Endodermal cell (in vitro differentiated cells): ENCODE data around the gene MNDA. TPM values are rescaled to one million over a fixed set of nuclear protein-coding genes. Genes with fewer than 3 reads are reported as not detected.

Experiments
- DNase-seq: peaks from one replicate; pipeline ENCODE4 v3.0.0-alpha.2; 2017
- H3K27ac ChIP-seq: 2 replicates; pipeline ENCODE4 v1.5.1; 2013; ENCODE audit warnings: mild to moderate bottlenecking, low read depth, low read length, moderate library complexity
- H3K27me3 ChIP-seq: 2 replicates; pipeline ENCODE4 v1.6.1; 2013; ENCODE audit warnings: mild to moderate bottlenecking, low read length, moderate library complexity; ENCODE audit not compliant: insufficient read depth, control insufficient read depth, poor library complexity, severe bottlenecking
- H3K36me3 ChIP-seq: 2 replicates; pipeline ENCODE4 v1.7.0; 2013; ENCODE audit warnings: mild to moderate bottlenecking, low read length, moderate library complexity; ENCODE audit not compliant: control insufficient read depth, insufficient read depth
- H3K4me1 ChIP-seq: one replicate; pipeline ENCODE4 v1.7.0; 2013; ENCODE audit warnings: low read length; ENCODE audit not compliant: control insufficient read depth, insufficient read depth
- H3K4me3 ChIP-seq: 2 replicates; pipeline ENCODE4 v1.5.1; 2013; ENCODE audit warnings: mild to moderate bottlenecking, low read length, moderate library complexity
- H3K9ac ChIP-seq: 2 replicates; pipeline ENCODE4 v1.6.1; 2013; ENCODE audit warnings: mild to moderate bottlenecking, low read length, moderate library complexity; ENCODE audit not compliant: poor library complexity, severe bottlenecking; ENCODE audit errors: extremely low read depth
- H3K9me3 ChIP-seq: 2 replicates; pipeline ENCODE4 v1.6.1; 2013; ENCODE audit warnings: mild to moderate bottlenecking, low read length, moderate library complexity; ENCODE audit not compliant: control insufficient read depth
- H3K27ac Mint-ChIP-seq: 2 replicates; pipeline ENCODE4 v1.8.0; 2020; ENCODE audit warnings: mixed read lengths
- H3K27me3 Mint-ChIP-seq: 2 replicates; pipeline ENCODE4 v1.8.0; 2021; ENCODE audit warnings: mild to moderate bottlenecking, mixed read lengths; ENCODE audit not compliant: insufficient read depth
- H3K36me3 Mint-ChIP-seq: 2 replicates; pipeline ENCODE4 v1.8.0; 2020; ENCODE audit warnings: low read depth, mixed read lengths
- H3K4me1 Mint-ChIP-seq: 2 replicates; pipeline ENCODE4 v1.8.0; 2020; ENCODE audit warnings: mixed read lengths
- H3K4me3 Mint-ChIP-seq: 2 replicates; pipeline ENCODE4 v1.8.0; 2020; ENCODE audit warnings: mild to moderate bottlenecking, moderate library complexity, mixed read lengths
- H3K9me3 Mint-ChIP-seq: 2 replicates; pipeline ENCODE4 v1.8.0; 2020; ENCODE audit warnings: mild to moderate bottlenecking, mixed read lengths
- CTCF ChIP-seq: fragments of 200-600 bp; sonication (generic); conservative IDR thresholded peaks from 2 replicates; pipeline ENCODE4 v1.5.0; 2021; ENCODE audit warnings: antibody characterized with exemption, mild to moderate bottlenecking
- WGBS, 2 experiments: methylation state at CpG; one replicate each; pipeline versions ENCODE4 v1.1.5 to v1.1.7; 2013; ENCODE audit warnings: missing lambda C conversion rate in 2 of 2, mixed read lengths in 1 of 2; ENCODE audit not compliant: insufficient coverage in 1 of 2, insufficient read length in 1 of 2; 5-methylcytosine and 5-hydroxymethylcytosine counted together
- total RNA-seq, 2 donors: library from RNA; stranded (reverse); fragmentation: NEBNext Ultra II Directional in 1 of 2; extraction: Animal tissue kit (Norgen Biotek cat#: 25700) in 1 of 2; gene quantifications; 2 replicates in 1 of 2; 3 replicates in 1 of 2; pipeline ENCODE4 v1.2.1, GENCODE V29; 2021

MNDA gene
- total RNA-seq, 2 donors from 2014 or later = not detected

DNA sequence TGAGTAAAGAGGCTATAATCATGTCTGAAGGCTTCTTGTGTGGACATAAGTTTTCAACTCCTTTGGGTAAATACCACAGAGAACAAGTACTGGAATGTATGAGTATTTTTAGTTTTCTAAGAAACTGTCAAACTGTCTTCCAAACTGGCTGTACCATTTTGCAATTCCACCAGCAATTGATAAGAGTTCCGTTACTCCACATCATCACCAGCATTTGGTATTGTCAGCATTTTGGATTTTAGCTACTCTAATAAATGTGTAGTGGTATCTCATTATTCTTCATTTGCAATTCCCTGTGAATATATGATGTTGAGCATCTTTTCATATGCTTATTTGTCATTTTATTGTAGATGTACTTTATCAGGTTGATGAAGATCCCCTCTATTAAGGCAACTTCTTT is 9.4 kb upstream of the MNDA start:
- no peak overlapping the region for H3K27ac ChIP-seq
- H3K4me1 ChIP-seq = no peaks in the 10 kb centered on the region
- H3K36me3 ChIP-seq = no peaks in the 10 kb centered on the region
- 100% methylated on average over 1 of the region's 1 CpG for WGBS, 2 experiments
- H3K9me3 Mint-ChIP-seq = peaks cover 6% of the 10 kb centered on the region
- H3K9me3 ChIP-seq = peaks cover 3% of the 10 kb centered on the region
- no peaks in the 10 kb centered on the region for H3K4me1 Mint-ChIP-seq
- no peak overlapping the region for H3K9ac ChIP-seq
- H3K4me3 ChIP-seq = no peak overlapping the region
- peaks cover 2% of the 10 kb centered on the region for H3K36me3 Mint-ChIP-seq
- no peak overlapping the region for H3K4me3 Mint-ChIP-seq
- H3K27me3 Mint-ChIP-seq = no peaks in the 10 kb centered on the region
- TF ChIP-seq CTCF = no peak
- H3K27me3 ChIP-seq = no peaks in the 10 kb centered on the region
- DNase-seq = no peak
- no peak overlapping the region for H3K27ac Mint-ChIP-seq

DNA sequence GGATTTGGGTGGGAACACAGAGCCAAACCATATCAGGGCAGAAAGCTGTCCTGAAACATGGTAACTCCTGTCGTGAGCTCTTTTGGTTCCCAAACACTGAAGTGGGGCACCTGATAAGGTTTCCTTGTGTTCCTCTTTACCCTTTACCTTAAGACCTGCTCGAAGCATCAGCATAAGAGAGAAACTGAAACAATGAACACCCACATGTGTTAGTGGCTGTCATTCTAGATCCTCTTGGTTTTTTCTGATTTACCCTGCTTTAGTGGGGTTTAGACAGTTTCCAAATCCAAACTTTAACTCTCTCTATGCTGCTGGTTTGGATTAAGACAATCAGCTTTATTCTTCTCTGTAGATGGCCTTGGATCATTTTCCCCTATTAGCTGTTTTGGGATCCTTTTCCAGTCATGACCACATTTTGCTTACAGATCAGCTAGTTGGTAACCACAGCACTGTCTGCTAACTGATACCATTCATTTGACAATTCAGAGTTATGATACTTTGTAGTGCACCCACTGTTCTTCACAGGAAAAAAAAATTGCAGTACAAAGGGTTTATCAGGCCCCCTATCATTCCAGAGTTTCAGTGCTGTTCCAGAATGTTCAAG is 975 bp upstream of the MNDA start:
- no peak for DNase-seq
- Mint-ChIP-seq H3K4me1 (no peaks in the 10 kb centered on the region), H3K9me3 (peaks cover 23% of the 10 kb centered on the region), H3K36me3 (no peaks in the 10 kb centered on the region), H3K27me3 (no peaks in the 10 kb centered on the region), H3K4me3 (no peak overlapping the region), H3K27ac (no peak overlapping the region)
- H3K27me3 ChIP-seq = no peaks in the 10 kb centered on the region
- 82 to 87% methylated on average over 2 of the region's 2 CpGs for WGBS, 2 experiments
- H3K36me3 ChIP-seq = no peaks in the 10 kb centered on the region
- no peak overlapping the region for H3K27ac ChIP-seq
- H3K9me3 ChIP-seq = peaks cover 8% of the 10 kb centered on the region
- no peak for TF ChIP-seq CTCF
- no peak overlapping the region for H3K9ac ChIP-seq
- no peaks in the 10 kb centered on the region for H3K4me1 ChIP-seq
- no peak overlapping the region for H3K4me3 ChIP-seq

- Mint-ChIP-seq H3K9me3 (peaks cover 14% of the 10 kb centered on the region), H3K27me3 (no peaks in the 10 kb centered on the region), H3K4me3 (no peak overlapping the region), H3K4me1 (no peaks in the 10 kb centered on the region), H3K27ac (no peak overlapping the region), H3K36me3 (no peaks in the 10 kb centered on the region)
- H3K9ac ChIP-seq = no peak overlapping the region
- 92 to 100% methylated on average over 2 to 3 of the region's 3 CpGs for whole genome bisulfite sequencing, 2 experiments
- no peak for TF ChIP-seq CTCF
- no peaks in the 10 kb centered on the region for H3K27me3 ChIP-seq
- H3K4me3 ChIP-seq = no peak overlapping the region
- no peaks in the 10 kb centered on the region for H3K36me3 ChIP-seq
- no peaks in the 10 kb centered on the region for H3K4me1 ChIP-seq
- no peak for DNase-seq
- H3K9me3 ChIP-seq = peaks cover 7% of the 10 kb centered on the region
- H3K27ac ChIP-seq = no peak overlapping the region
These were observed 2.1 kb downstream of the MNDA start for GRCh38 chr1:158833264-158833663.
